Rectal smooth muscle tissue (tissue), 1 donor: Measurements from ENCODE around the gene PARVB.

Source experiments
- H3K27ac ChIP-seq: one replicate; pipeline ENCODE4 v1.7.0; 2013; ENCODE audit warnings: low read depth, low read length, inconsistent platforms
- H3K27me3 ChIP-seq: one replicate; pipeline ENCODE4 v1.7.0; 2013; ENCODE audit warnings: low read length; ENCODE audit not compliant: control insufficient read depth, insufficient read depth
- H3K36me3 ChIP-seq: one replicate; pipeline ENCODE4 v1.7.0; 2013; ENCODE audit warnings: low read length; ENCODE audit not compliant: control insufficient read depth, insufficient read depth
- H3K4me1 ChIP-seq: one replicate; pipeline ENCODE4 v1.7.0; 2013; ENCODE audit warnings: low read length; ENCODE audit not compliant: control insufficient read depth, insufficient read depth
- H3K4me3 ChIP-seq: one replicate; pipeline ENCODE4 v1.7.0; 2013; ENCODE audit warnings: low read length
- H3K9ac ChIP-seq: one replicate; pipeline ENCODE4 v1.7.0; 2013; ENCODE audit warnings: low read length

The PARVB gene

GRCh38 chr22:44179196-44179988 lies 155.3 kb downstream of the PARVB start:
- Histone ChIP-seq H3K4me1 (no peaks in the 10 kb centered on the region), H3K4me3 (no peak overlapping the region), H3K36me3 (no peaks in the 10 kb centered on the region), H3K9ac (no peak overlapping the region), H3K27me3 (peaks cover 3% of the 10 kb centered on the region), H3K27ac (no peak overlapping the region)

- Histone ChIP-seq H3K4me3 (no peak overlapping the region), H3K27ac (no peak overlapping the region), H3K27me3 (peaks cover 3% of the 10 kb centered on the region), H3K9ac (no peak overlapping the region), H3K36me3 (no peaks in the 10 kb centered on the region), H3K4me1 (no peaks in the 10 kb centered on the region)
Observed at GRCh38 chr22:44179989-44180705, 156.0 kb downstream of the PARVB start.

- Histone ChIP-seq H3K4me3 (peak within 1 kb of the TSS; percentile 52), H3K9ac (no peak within 1 kb of the TSS), H3K36me3 (no peaks in the 10 kb centered on the region), H3K4me1 (no peaks in the 10 kb centered on the region), H3K27ac (no peak within 1 kb of the TSS), H3K27me3 (peaks cover 3% of the 10 kb centered on the region)
Observed at GRCh38 chr22:44180706-44181032, 156.6 kb downstream of the PARVB start, which contains the start of gene PARVG. Gene PARVG (plus strand): TSS chr22:44180925. CDS start chr22:44183330, 2,405 bp downstream.

- H3K27ac ChIP-seq, result no peak overlapping the region
- H3K9ac ChIP-seq, result no peak overlapping the region
- H3K36me3 ChIP-seq, result no peaks in the 10 kb centered on the region
- H3K4me1 ChIP-seq, result no peaks in the 10 kb centered on the region
- H3K27me3 ChIP-seq, result peaks cover 3% of the 10 kb centered on the region
- H3K4me3 ChIP-seq, result peak overlapping the region; percentile 52
Observed at GRCh38 chr22:44181033-44181911, 157.2 kb downstream of the PARVB start.

GRCh38 chr22:44181912-44182587 lies 157.9 kb downstream of the PARVB start:
- H3K27me3 ChIP-seq, result peaks cover 3% of the 10 kb centered on the region
- no peaks in the 10 kb centered on the region for H3K36me3 ChIP-seq
- no peak overlapping the region for H3K27ac ChIP-seq
- peak overlapping the region; percentile 52 for H3K4me3 ChIP-seq
- no peak overlapping the region for H3K9ac ChIP-seq
- H3K4me1 ChIP-seq, result no peaks in the 10 kb centered on the region

- Histone ChIP-seq H3K36me3 (no peaks in the 10 kb centered on the region), H3K27me3 (peaks cover 3% of the 10 kb centered on the region), H3K4me1 (no peaks in the 10 kb centered on the region), H3K27ac (no peak overlapping the region), H3K9ac (no peak overlapping the region), H3K4me3 (peak overlapping the region; percentile 52)
Observed at GRCh38 chr22:44182588-44183286, 158.6 kb downstream of the PARVB start.

GRCh38 chr22:44183287-44183588 lies 159.1 kb downstream of the PARVB start:
- no peaks in the 10 kb centered on the region for H3K4me1 ChIP-seq

GRCh38 chr22:44184006-44184405 lies 159.9 kb downstream of the PARVB start:
- H3K27me3 ChIP-seq, result peaks cover 3% of the 10 kb centered on the region
- no peaks in the 10 kb centered on the region for H3K36me3 ChIP-seq
- H3K4me3 ChIP-seq, result no peak overlapping the region
- no peak overlapping the region for H3K9ac ChIP-seq
- no peak overlapping the region for H3K27ac ChIP-seq
- H3K4me1 ChIP-seq, result no peaks in the 10 kb centered on the region

More at GRCh38 chr22:44183287-44183588, 159.1 kb downstream of the PARVB start:
- peaks cover 3% of the 10 kb centered on the region for H3K27me3 ChIP-seq
- H3K27ac ChIP-seq, result no peak overlapping the region
- H3K4me3 ChIP-seq, result no peak overlapping the region
- no peak overlapping the region for H3K9ac ChIP-seq
- H3K36me3 ChIP-seq, result no peaks in the 10 kb centered on the region

GRCh38 chr22:44185237-44186120 lies 161.4 kb downstream of the PARVB start:
- no peak overlapping the region for H3K9ac ChIP-seq
- H3K27me3 ChIP-seq, result peaks cover 3% of the 10 kb centered on the region
- no peaks in the 10 kb centered on the region for H3K36me3 ChIP-seq
- H3K4me1 ChIP-seq, result no peaks in the 10 kb centered on the region
- H3K4me3 ChIP-seq, result no peak overlapping the region
- H3K27ac ChIP-seq, result no peak overlapping the region

- H3K27ac ChIP-seq, result no peak overlapping the region
- peaks cover 3% of the 10 kb centered on the region for H3K27me3 ChIP-seq
- H3K4me3 ChIP-seq, result no peak overlapping the region
- no peaks in the 10 kb centered on the region for H3K36me3 ChIP-seq
- no peak overlapping the region for H3K9ac ChIP-seq
- no peaks in the 10 kb centered on the region for H3K4me1 ChIP-seq
Observed at GRCh38 chr22:44186121-44186510, 162.0 kb downstream of the PARVB start.

- Histone ChIP-seq H3K4me3 (no peak overlapping the region), H3K36me3 (no peaks in the 10 kb centered on the region), H3K9ac (no peak overlapping the region), H3K27me3 (peaks cover 3% of the 10 kb centered on the region), H3K4me1 (no peaks in the 10 kb centered on the region), H3K27ac (no peak overlapping the region)
Observed at GRCh38 chr22:44186737-44187136, 162.6 kb downstream of the PARVB start.
